Keratinocyte (primary cell): ENCODE results near the gene CACNA1E.

Experiments
- EZH2 ChIP-seq: IDR thresholded peaks from one replicate; pipeline ENCODE4 v1.6.1; 2012; ENCODE audit warnings: inconsistent platforms, mild to moderate bottlenecking, low read length, moderate library complexity
- TF ChIP-seq, protein P1 (sequence below), 3 experiments: IDR thresholded peaks in 1 of 3; conservative IDR thresholded peaks in 1 of 3; optimal IDR thresholded peaks in 1 of 3; 2 replicates in 2 of 3; 3 replicates in 1 of 3; pipeline versions ENCODE3 to v1.5.1; 2011; ENCODE audit warnings: low read length in 3 of 3, mild to moderate bottlenecking in 3 of 3, moderate library complexity in 2 of 3, control low read depth in 1 of 3, inconsistent platforms in 1 of 3; ENCODE audit not compliant: insufficient read depth in 2 of 3; ENCODE audit errors: extremely low read depth in 1 of 3

DNA sequence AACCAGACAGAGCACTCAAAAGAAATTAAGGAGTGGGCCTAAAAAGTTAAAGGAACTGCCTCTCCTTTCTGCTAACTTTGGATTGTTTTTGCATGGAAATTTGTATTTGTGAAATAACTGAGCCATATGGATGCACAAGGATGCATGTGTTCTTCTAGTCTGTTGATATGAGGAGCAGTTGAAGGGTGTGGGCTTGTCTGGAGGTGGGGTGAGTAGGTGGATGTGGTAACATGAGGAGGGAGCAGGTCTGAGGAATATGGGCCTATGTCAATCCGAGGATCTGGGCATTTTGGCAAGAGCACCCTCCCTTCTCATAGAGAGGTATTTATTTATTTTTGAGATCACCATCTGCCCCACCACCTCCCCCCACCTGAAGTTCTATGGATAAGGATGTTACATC, 13.4 kb downstream of the CACNA1E start:
- TF ChIP-seq EZH2: no peak
- TF ChIP-seq, protein P1, sequence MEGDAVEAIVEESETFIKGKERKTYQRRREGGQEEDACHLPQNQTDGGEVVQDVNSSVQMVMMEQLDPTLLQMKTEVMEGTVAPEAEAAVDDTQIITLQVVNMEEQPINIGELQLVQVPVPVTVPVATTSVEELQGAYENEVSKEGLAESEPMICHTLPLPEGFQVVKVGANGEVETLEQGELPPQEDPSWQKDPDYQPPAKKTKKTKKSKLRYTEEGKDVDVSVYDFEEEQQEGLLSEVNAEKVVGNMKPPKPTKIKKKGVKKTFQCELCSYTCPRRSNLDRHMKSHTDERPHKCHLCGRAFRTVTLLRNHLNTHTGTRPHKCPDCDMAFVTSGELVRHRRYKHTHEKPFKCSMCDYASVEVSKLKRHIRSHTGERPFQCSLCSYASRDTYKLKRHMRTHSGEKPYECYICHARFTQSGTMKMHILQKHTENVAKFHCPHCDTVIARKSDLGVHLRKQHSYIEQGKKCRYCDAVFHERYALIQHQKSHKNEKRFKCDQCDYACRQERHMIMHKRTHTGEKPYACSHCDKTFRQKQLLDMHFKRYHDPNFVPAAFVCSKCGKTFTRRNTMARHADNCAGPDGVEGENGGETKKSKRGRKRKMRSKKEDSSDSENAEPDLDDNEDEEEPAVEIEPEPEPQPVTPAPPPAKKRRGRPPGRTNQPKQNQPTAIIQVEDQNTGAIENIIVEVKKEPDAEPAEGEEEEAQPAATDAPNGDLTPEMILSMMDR (optimal IDR thresholded peaks at IDR 0.05 in 1 of 3, IDR thresholded peaks at IDR 0.05 in 1 of 3, conservative IDR thresholded peaks at IDR 0.05 in 1 of 3; ENCODE audit: extremely low read depth in 1 of 3, insufficient read depth in 2 of 3, low read length in 3 of 3): no peak
